D721Med (cell line): Measurements from ENCODE around the gene PRSS57.
"Not testable (repeated sequence)": the region's sequence is repeated elsewhere in the genome, so short reads cannot be mapped to it uniquely, and the experiment has no call there.

Experiments
- DNase-seq: peaks from one replicate; pipeline ENCODE4 v3.0.0; 2011; ENCODE audit warnings: low spot score; ENCODE audit not compliant: insufficient read length
- FAIRE-seq: peaks from 2 replicates; lab custom pipeline; 2011; peaks lifted over from hg19 to GRCh38; lab: Jason Lieb, UNC
- CTCF ChIP-seq: IDR thresholded peaks from 2 replicates; pipeline ENCODE4 v1.5.1; 2012; ENCODE audit warnings: mild to moderate bottlenecking, control low read depth; ENCODE audit not compliant: insufficient read depth; ENCODE audit errors: missing control alignments

The PRSS57 gene

GRCh38 chr19:703651-704446 is 8.6 kb upstream of the PRSS57 start:
- TF ChIP-seq CTCF: no peak
- no peak for FAIRE-seq
- DNase-seq: no peak

GRCh38 chr19:703329-703650 is 8.0 kb upstream of the PRSS57 start:
- FAIRE-seq (no peak), DNase-seq (no peak)
- TF ChIP-seq CTCF: no peak

- not testable (repeated sequence) for DNase-seq, FAIRE-seq
Observed at GRCh38 chr19:702847-703246, 7.6 kb upstream of the PRSS57 start.

GRCh38 chr19:699885-700284 is 4.6 kb upstream of the PRSS57 start:
- DNase-seq, FAIRE-seq: not testable (repeated sequence)

- FAIRE-seq, DNase-seq: not testable (repeated sequence)
Observed at GRCh38 chr19:698529-698928, 3.3 kb upstream of the PRSS57 start.

- FAIRE-seq (no peak), DNase-seq (no peak)
- TF ChIP-seq CTCF: no peak
Observed at GRCh38 chr19:694481-695351, 536 bp downstream of the PRSS57 start.

- DNase-seq: no peak
- FAIRE-seq: no peak
- no peak for TF ChIP-seq CTCF
Observed at GRCh38 chr19:690203-690602, 5.0 kb downstream of the PRSS57 start.

- no peak for DNase-seq
- TF ChIP-seq CTCF: no peak
- no peak for FAIRE-seq
Observed at GRCh38 chr19:688992-689391, 6.3 kb downstream of the PRSS57 start.
